Measurements from ENCODE around the gene ADAM19. TPM values are rescaled to one million over a fixed set of nuclear protein-coding genes. Genes with fewer than 3 reads are reported as not detected.

The ADAM19 gene
- total RNA-seq, 2 experiments from 2014 or later: 118 to 127 TPM

DNA sequence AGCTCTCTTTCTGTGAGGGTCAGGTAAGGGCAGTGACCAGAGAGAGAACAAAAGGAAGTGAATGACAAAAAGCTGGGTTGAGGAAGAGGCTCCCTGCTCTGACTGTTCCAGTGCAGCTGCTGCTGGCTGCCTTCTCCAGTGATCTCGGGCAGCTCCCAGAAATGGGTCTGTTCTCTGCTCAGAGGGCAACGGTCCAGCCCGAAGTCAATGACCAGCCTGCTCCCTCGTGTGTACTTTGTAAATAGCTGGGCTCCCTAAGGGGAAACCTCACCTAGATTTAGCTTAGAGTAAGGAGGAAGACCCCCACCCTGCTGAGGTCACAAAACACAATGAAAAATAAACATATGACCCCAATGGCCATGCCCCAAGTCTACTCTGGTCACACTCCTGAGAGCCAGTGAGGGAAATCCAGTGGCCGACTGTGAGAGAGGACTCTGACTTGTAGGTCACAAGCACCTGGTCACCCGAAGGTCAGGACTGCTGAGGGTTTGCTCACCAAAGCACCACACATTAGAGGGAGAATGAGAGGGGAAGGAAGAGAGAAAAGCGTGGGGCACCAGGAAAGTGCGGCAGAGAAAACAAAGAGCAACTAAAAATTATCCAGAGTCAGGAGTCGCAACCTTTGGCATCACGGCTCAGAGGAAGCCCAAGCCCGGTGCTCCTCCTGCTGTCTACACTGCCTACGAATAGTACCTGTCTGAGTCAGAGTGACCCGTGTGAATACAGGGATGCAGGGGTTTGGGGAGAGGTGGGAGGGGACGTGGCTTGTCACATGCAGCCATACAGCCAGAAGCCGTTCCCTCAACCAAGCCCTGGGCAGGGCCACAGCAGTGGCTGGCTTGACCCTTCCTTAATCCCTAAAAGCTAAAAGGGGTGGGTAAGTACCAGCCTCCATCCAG is 95.7 kb downstream of the ADAM19 start:
- Mint-ChIP-seq H3K27ac (peak overlapping the region; percentile 86), H3K4me3 (no peak overlapping the region), H3K4me1 (peaks cover 66% of the 10 kb centered on the region), H3K27me3 (no peaks in the 10 kb centered on the region), H3K36me3 (ENCODE audit: low read depth) (peaks cover 80% of the 10 kb centered on the region), H3K9me3 (no peaks in the 10 kb centered on the region)
- no peak for DNase-seq
- ChIA-PET POLR2A (no interaction called here), CTCF (interaction anchor here (0.8 to 2.7 kb wide), 6 partner anchors 29 to 263 kb away, joined by 3 to 7 read pairs (median 5); no protein-coding TSS in a partner anchor)

DNA sequence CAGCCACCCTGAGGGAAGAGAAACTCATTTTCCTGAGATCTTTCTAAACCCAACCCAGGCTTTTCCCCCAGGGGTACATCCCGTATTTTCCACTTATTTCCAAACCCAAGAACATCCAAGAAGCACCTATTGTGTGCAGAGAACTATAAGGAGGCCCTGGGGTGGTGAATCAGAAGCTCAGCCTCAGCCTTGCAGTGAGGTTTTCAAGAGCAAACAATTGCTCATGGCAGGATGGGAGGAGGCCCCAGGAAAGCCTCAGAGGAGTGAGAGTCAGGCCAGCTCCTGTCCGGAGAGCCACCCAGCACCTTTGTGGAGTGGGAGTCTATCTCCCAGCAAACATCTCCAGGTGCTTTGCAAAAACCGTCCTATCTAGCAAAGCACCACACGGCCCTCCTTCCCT is 96.4 kb downstream of the ADAM19 start:
- CTCF ChIA-PET: interaction anchor here (0.6 to 2.7 kb wide), 6 partner anchors 9 to 295 kb away, joined by 3 to 7 read pairs (median 5); no protein-coding TSS in a partner anchor
- POLR2A ChIA-PET: no interaction called here
- peaks cover 76% of the 10 kb centered on the region for H3K36me3 Mint-ChIP-seq (ENCODE audit: low read depth)

GRCh38 chr5:157478726-157479125 is 96.8 kb downstream of the ADAM19 start:
- CTCF ChIA-PET: interaction anchor here (0.6 to 2.7 kb wide), 5 partner anchors 9 to 295 kb away, joined by 3 to 7 read pairs (median 5); no protein-coding TSS in a partner anchor
- Mint-ChIP-seq H3K36me3 (ENCODE audit: low read depth) (peaks cover 75% of the 10 kb centered on the region), H3K27ac (peak overlapping the region; percentile 86), H3K4me3 (peak overlapping the region; percentile 0), H3K27me3 (no peaks in the 10 kb centered on the region), H3K9me3 (no peaks in the 10 kb centered on the region), H3K4me1 (peaks cover 63% of the 10 kb centered on the region)
- POLR2A ChIA-PET: no interaction called here
- peak; percentile 39 for DNase-seq

More for the DNA sequence above, 96.4 kb downstream of the ADAM19 start:
- no peak for DNase-seq
- Mint-ChIP-seq H3K9me3 (no peaks in the 10 kb centered on the region), H3K27me3 (no peaks in the 10 kb centered on the region), H3K27ac (peak overlapping the region; percentile 86), H3K4me3 (peak overlapping the region; percentile 0), H3K4me1 (peaks cover 65% of the 10 kb centered on the region)

DNA sequence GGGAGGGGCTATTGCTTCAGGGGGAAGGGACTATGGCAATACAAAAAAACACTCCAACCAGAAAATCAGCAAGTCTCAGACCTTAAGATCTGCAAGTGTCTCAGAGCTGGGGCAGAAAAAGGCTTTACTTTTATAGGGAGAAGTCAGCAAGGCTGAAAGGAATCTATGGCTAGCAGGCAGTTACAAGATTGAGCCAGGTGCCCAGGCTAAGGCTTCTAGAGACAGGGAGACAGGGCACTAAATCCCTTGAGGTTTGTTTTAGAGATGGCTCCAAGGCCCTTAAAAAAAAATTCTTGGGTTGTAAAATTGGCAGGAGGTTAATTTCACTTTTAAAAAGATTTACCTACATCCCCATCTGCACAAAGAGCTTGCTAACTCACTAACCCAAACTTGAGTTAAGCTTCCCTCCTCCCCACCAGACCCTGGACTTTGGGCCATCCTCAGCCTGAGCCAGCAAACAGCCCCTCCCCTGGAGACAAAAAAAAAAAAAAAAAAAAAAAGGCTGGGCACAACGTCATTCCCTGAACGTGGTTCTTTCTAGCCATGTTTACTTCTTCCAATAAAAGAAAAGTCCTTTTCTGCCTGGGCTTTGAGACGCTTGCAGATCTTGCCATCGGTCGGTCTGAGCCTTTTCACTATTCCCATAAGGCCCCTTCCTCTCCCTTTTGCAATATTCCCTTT is 97.6 kb downstream of the ADAM19 start:
- peak overlapping the region; percentile 86 for H3K27ac Mint-ChIP-seq
- POLR2A ChIA-PET: no interaction called here

DNA sequence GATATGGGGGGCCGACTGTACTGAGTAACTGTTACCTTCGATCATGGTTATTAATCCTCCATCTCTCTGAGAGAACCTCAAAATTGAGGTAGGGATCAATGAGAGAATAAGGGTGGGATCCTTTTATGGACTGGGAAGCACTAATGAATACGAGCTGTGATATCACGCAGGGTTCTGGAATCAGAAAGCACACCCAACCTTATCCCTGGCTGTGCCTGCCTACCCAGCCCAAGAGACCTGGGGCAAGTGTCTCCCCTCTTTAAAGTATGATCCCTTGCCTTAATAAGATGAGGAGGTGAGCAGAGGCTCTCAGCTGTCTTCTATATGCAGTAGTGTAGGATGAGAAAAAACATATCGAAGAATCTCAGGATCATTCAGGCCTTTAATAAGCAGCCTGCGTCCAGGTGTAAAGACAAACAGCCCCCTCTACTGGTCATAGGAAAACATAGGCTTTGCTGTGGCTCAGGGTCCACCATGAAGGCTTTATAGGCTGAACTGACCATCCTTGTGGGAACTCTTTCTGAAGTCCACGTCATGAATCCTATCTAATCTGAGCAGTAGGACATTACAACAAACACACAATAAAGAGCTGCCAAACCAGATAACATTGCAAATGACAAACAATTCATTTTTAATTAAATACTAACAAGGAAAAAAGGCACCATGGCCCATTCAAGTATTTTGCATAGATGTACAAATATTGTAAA is 98.7 kb downstream of the ADAM19 start:
- POLR2A ChIA-PET: no interaction called here
- H3K9me3 Mint-ChIP-seq: no peaks in the 10 kb centered on the region
- H3K4me3 Mint-ChIP-seq: no peak overlapping the region
- peak overlapping the region; percentile 47 for H3K27ac Mint-ChIP-seq
- H3K36me3 Mint-ChIP-seq (ENCODE audit: low read depth): peaks cover 72% of the 10 kb centered on the region
- peak; percentile 30 for DNase-seq
- no peaks in the 10 kb centered on the region for H3K27me3 Mint-ChIP-seq
- CTCF ChIA-PET: interaction anchor here (0.6 to 1.6 kb wide), 4 partner anchors 8 to 267 kb away, joined by 3 to 5 read pairs (median 4); partner anchors contain the start of gene LSM11
- H3K4me1 Mint-ChIP-seq: peaks cover 58% of the 10 kb centered on the region

More for the DNA sequence above, 97.6 kb downstream of the ADAM19 start:
- H3K4me1 Mint-ChIP-seq: peaks cover 69% of the 10 kb centered on the region
- CTCF ChIA-PET: interaction anchor here (0.6 to 2.7 kb wide), 4 partner anchors 9 to 266 kb away, joined by 3 to 7 read pairs (median 4); partner anchors contain the start of gene LSM11
- H3K4me3 Mint-ChIP-seq: no peak overlapping the region
- no peak for DNase-seq
- no peaks in the 10 kb centered on the region for H3K27me3 Mint-ChIP-seq
- H3K9me3 Mint-ChIP-seq: no peaks in the 10 kb centered on the region
- peaks cover 76% of the 10 kb centered on the region for H3K36me3 Mint-ChIP-seq (ENCODE audit: low read depth)

DNA sequence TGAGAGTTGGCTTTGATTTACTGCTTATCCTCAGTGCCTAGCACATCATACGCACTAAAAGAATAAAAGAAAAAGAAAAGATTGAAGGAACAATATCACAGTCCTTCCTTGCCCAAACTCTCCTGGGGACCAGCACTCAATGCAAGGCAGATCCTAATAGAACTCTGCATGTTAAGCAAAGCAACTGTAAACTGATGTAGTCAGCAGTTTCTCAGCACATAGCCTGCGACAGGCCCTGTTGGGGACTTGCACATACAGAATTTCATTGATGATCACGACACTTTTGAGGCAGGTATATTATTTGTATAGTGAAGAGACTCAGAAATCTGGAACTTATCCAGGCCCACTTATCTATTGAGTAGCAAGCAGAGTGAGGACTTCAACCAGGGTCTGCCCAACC is 100.1 kb downstream of the ADAM19 start:
- CTCF ChIA-PET: interaction anchor here (0.6 kb wide), 1 partner anchor 255 kb away, joined by 4 read pairs; no protein-coding TSS in a partner anchor
- no peak for DNase-seq
- no peak overlapping the region for H3K4me3 Mint-ChIP-seq
- POLR2A ChIA-PET: interaction anchor here (0.6 kb wide), 1 partner anchor 20 kb away, joined by 3 read pairs; no protein-coding TSS in a partner anchor
- peaks cover 47% of the 10 kb centered on the region for H3K4me1 Mint-ChIP-seq
- H3K36me3 Mint-ChIP-seq (ENCODE audit: low read depth): peaks cover 63% of the 10 kb centered on the region
- H3K27ac Mint-ChIP-seq: peak overlapping the region; percentile 34
- no peaks in the 10 kb centered on the region for H3K27me3 Mint-ChIP-seq
- no peaks in the 10 kb centered on the region for H3K9me3 Mint-ChIP-seq

- ChIA-PET POLR2A (no interaction called here), CTCF (interaction anchor here (0.9 to 1.6 kb wide), 5 partner anchors 11 to 269 kb away, joined by 3 to 5 read pairs (median 4); no protein-coding TSS in a partner anchor)
- peaks cover 46% of the 10 kb centered on the region for H3K36me3 Mint-ChIP-seq (ENCODE audit: low read depth)
- H3K27ac Mint-ChIP-seq: peak overlapping the region; percentile 62
- DNase-seq: no peak
- H3K9me3 Mint-ChIP-seq: no peaks in the 10 kb centered on the region
- no peak overlapping the region for H3K4me3 Mint-ChIP-seq
- no peaks in the 10 kb centered on the region for H3K27me3 Mint-ChIP-seq
- peaks cover 29% of the 10 kb centered on the region for H3K4me1 Mint-ChIP-seq
Measured at GRCh38 chr5:157473383-157474320, 101.9 kb downstream of the ADAM19 start.

DNA sequence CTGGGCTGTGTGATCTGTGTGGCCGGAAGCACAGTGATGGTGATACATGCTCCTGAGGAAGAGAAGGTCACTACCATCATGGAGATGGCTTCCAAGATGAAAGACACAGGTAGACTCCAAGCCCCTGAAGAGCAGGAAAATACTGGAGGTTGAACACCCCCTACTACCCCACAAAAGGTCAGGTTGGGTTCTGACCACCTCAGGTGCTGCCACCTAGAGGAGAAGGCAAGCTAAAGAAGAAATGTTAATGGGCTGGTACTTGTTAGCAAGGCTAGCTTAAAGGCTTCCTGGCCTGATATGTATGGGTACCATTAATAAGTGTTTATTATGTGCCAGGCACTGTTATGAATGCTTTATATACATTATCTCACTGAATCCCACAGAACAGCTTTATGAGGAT is 103.9 kb downstream of the ADAM19 start:
- peaks cover 33% of the 10 kb centered on the region for H3K36me3 Mint-ChIP-seq (ENCODE audit: low read depth)
- DNase-seq: peak; percentile 28
- ChIA-PET POLR2A (no interaction called here), CTCF (interaction anchor here (0.6 to 1.5 kb wide), 14 partner anchors 8 to 271 kb away, joined by 3 to 7 read pairs (median 3); partner anchors contain the start of gene NIPAL4)
- H3K4me3 Mint-ChIP-seq: no peak overlapping the region
- no peaks in the 10 kb centered on the region for H3K9me3 Mint-ChIP-seq
- peaks cover 12% of the 10 kb centered on the region for H3K4me1 Mint-ChIP-seq
- H3K27ac Mint-ChIP-seq: no peak overlapping the region
- H3K27me3 Mint-ChIP-seq: no peaks in the 10 kb centered on the region

DNA sequence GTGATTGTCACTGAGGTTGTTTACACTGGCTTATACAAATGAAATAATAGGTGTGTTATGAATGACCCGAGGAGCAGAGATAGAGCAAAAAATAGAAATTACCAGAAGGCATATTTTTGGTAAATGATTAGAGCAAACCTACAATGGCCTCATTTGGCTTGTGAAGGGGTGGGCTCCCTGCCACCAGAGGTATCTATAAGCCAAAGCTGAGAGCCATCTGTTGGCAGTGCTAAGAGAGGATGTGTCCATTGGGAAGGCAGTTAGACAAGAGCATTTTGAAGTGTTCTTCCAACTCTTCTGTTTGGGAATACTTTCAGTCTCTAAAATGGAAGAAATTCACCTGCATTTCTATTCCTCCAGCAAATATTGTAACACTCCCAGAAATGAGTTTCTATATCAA is 104.9 kb downstream of the ADAM19 start:
- H3K27me3 Mint-ChIP-seq: no peaks in the 10 kb centered on the region
- H3K9me3 Mint-ChIP-seq: no peaks in the 10 kb centered on the region
- no peak overlapping the region for H3K27ac Mint-ChIP-seq
- no peak overlapping the region for H3K4me3 Mint-ChIP-seq
- DNase-seq: no peak
- peaks cover 15% of the 10 kb centered on the region for H3K4me1 Mint-ChIP-seq
- peaks cover 28% of the 10 kb centered on the region for H3K36me3 Mint-ChIP-seq (ENCODE audit: low read depth)
- ChIA-PET CTCF (interaction anchor here (1.1 to 1.8 kb wide), 5 partner anchors 9 to 272 kb away, joined by 3 to 4 read pairs (median 3); partner anchors contain the start of gene NIPAL4), POLR2A (interaction anchor here (0.7 kb wide), 1 partner anchor 57 kb away, joined by 3 read pairs; no protein-coding TSS in a partner anchor)

DNA sequence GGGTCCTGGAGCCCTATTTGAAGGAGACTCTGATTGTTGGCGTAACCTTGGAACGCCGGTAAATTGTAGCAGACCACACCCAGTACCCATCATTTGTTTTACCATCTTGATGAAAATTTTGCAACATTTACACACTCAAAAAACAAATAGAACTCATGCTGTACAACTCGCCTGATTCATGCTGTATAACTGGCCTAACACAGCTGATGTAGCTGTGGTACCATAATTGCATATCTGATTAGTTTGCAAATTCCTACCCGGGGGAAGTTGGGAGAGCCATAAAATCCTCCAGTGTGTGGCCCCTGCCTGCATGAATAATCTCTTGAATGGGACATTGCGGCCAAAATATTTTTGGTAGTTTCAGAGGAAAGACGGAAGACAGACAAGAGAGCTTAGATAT is 105.9 kb downstream of the ADAM19 start:
- no peak overlapping the region for H3K4me3 Mint-ChIP-seq
- no peak for DNase-seq
- H3K27ac Mint-ChIP-seq: no peak overlapping the region
- H3K9me3 Mint-ChIP-seq: no peaks in the 10 kb centered on the region
- peaks cover 19% of the 10 kb centered on the region for H3K4me1 Mint-ChIP-seq
- peaks cover 21% of the 10 kb centered on the region for H3K36me3 Mint-ChIP-seq (ENCODE audit: low read depth)
- H3K27me3 Mint-ChIP-seq: no peaks in the 10 kb centered on the region
- ChIA-PET POLR2A (interaction anchor here (0.7 kb wide), 1 partner anchor 58 kb away, joined by 3 read pairs; no protein-coding TSS in a partner anchor), CTCF (interaction anchor here (1.0 to 1.8 kb wide), 6 partner anchors 8 to 273 kb away, joined by 3 to 4 read pairs (median 3); partner anchors contain the start of gene NIPAL4)

DNA sequence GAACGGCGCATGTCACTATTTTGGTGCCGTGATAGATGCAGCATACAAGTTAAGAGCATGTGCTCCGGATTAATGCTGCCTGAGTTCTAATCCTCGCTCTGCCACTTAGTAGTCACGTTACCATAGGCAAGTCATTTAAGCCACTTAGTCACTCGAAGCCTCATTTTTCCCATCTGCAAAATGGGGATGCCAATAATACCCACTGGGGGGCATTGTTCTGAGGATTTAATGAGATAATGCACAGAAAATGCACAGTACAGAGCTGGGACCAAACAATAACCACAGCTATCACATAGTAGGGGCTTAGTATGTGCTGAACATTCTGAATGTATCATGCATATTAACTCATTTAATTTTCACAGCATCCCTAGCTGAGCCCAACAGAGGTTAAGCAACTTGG is 106.5 kb downstream of the ADAM19 start:
- POLR2A ChIA-PET: no interaction called here

More for the DNA sequence above, 106.5 kb downstream of the ADAM19 start:
- no peak for DNase-seq
- Mint-ChIP-seq H3K4me1 (peaks cover 25% of the 10 kb centered on the region), H3K27ac (no peak overlapping the region), H3K9me3 (no peaks in the 10 kb centered on the region), H3K27me3 (no peaks in the 10 kb centered on the region), H3K4me3 (no peak overlapping the region), H3K36me3 (ENCODE audit: low read depth) (peaks cover 18% of the 10 kb centered on the region)
- CTCF ChIA-PET: interaction anchor here (1.0 to 1.2 kb wide), 3 partner anchors 9 to 274 kb away, joined by 3 read pairs; no protein-coding TSS in a partner anchor

Data from activated CD4-positive, alpha-beta T cell treated with anti-CD3 and anti-CD28 coated beads, Interleukin-2, amount 10 ng/mL, durations not matched to agents 7 days and 5 days (primary cell).